ENCODE results near the gene GJD3. TPM values are rescaled to one million over a fixed set of nuclear protein-coding genes. Genes with fewer than 3 reads are reported as not detected.

Gene GJD3
- total RNA-seq, 1 experiment from 2014 or later: 0.71 TPM

- H3K27me3 Mint-ChIP-seq (ENCODE audit: unreplicated experiment): no peaks in the 10 kb centered on the region
- peak; percentile 76 for DNase-seq
- no peaks in the 10 kb centered on the region for H3K9me3 Mint-ChIP-seq (ENCODE audit: low read depth, unreplicated experiment)
- peak overlapping the region; percentile 89 for H3K4me3 Mint-ChIP-seq (ENCODE audit: low read depth, unreplicated experiment)
- H3K36me3 Mint-ChIP-seq (ENCODE audit: insufficient read depth, unreplicated experiment): peaks cover 85% of the 10 kb centered on the region
- peak overlapping the region; percentile 38 for H3K27ac Mint-ChIP-seq (ENCODE audit: unreplicated experiment)
- CTCF ChIA-PET: interaction anchor here (0.5 to 36.5 kb wide), 30 partner anchors 9 to 855 kb away, joined by 3 to 1520 read pairs (median 5); partner anchors contain the start of genes CDC6, GJD3, NR1D1 and RARA
- BruUV-seq (replicated peaks): no TSS peak
- intact Hi-C loops (cut with micrococcal nuclease; ENCODE audit: unreplicated experiment): loop anchor here (2.0 kb wide), 1 partner anchor 13 kb away; no protein-coding TSS in a partner anchor
- peak; percentile 18 for TF ChIP-seq CTCF (IDR thresholded peaks at IDR 0.05; ENCODE audit: unreplicated experiment)
- H3K4me1 Mint-ChIP-seq (ENCODE audit: low read depth, unreplicated experiment): peaks cover 25% of the 10 kb centered on the region
Measured at GRCh38 chr17:40315678-40316570, 48.6 kb downstream of the GJD3 start.

- no peak for DNase-seq
- H3K36me3 Mint-ChIP-seq (ENCODE audit: insufficient read depth, unreplicated experiment): peaks cover 82% of the 10 kb centered on the region
- H3K27ac Mint-ChIP-seq (ENCODE audit: unreplicated experiment): peak overlapping the region; percentile 38
- no TSS peak for BruUV-seq (replicated peaks)
- H3K9me3 Mint-ChIP-seq (ENCODE audit: low read depth, unreplicated experiment): no peaks in the 10 kb centered on the region
- H3K4me3 Mint-ChIP-seq (ENCODE audit: low read depth, unreplicated experiment): peak overlapping the region; percentile 31
- no peaks in the 10 kb centered on the region for H3K27me3 Mint-ChIP-seq (ENCODE audit: unreplicated experiment)
- TF ChIP-seq CTCF (IDR thresholded peaks at IDR 0.05; ENCODE audit: unreplicated experiment): no peak
- intact Hi-C loops (cut with micrococcal nuclease; ENCODE audit: unreplicated experiment): no loop called here
- CTCF ChIA-PET: interaction anchor here (0.5 to 36.5 kb wide), 24 partner anchors 9 to 854 kb away, joined by 3 to 1520 read pairs (median 4); partner anchors contain the start of genes GJD3, NR1D1, RARA and TOP2A
- peaks cover 18% of the 10 kb centered on the region for H3K4me1 Mint-ChIP-seq (ENCODE audit: low read depth, unreplicated experiment)
Measured at GRCh38 chr17:40315206-40315605, 49.3 kb downstream of the GJD3 start.

GRCh38 chr17:40314584-40314956, 50.0 kb downstream of the GJD3 start:
- H3K4me3 Mint-ChIP-seq (ENCODE audit: low read depth, unreplicated experiment): peak overlapping the region; percentile 31
- peak overlapping the region; percentile 38 for H3K27ac Mint-ChIP-seq (ENCODE audit: unreplicated experiment)
- peak; percentile 74 for TF ChIP-seq CTCF (IDR thresholded peaks at IDR 0.05; ENCODE audit: unreplicated experiment)
- peaks cover 75% of the 10 kb centered on the region for H3K36me3 Mint-ChIP-seq (ENCODE audit: insufficient read depth, unreplicated experiment)
- H3K4me1 Mint-ChIP-seq (ENCODE audit: low read depth, unreplicated experiment): peaks cover 12% of the 10 kb centered on the region
- peak; percentile 100 for DNase-seq
- BruUV-seq (replicated peaks): no TSS peak
- intact Hi-C loops (cut with micrococcal nuclease; ENCODE audit: unreplicated experiment): loop anchor here (1.0 kb wide), 1 partner anchor 31 kb away; no protein-coding TSS in a partner anchor
- CTCF ChIA-PET: interaction anchor here (0.6 to 36.5 kb wide), 23 partner anchors 9 to 693 kb away, joined by 3 to 1520 read pairs (median 5); partner anchors contain the start of genes GJD3, PSMD3, RARA and TOP2A
- no peaks in the 10 kb centered on the region for H3K27me3 Mint-ChIP-seq (ENCODE audit: unreplicated experiment)
- H3K9me3 Mint-ChIP-seq (ENCODE audit: low read depth, unreplicated experiment): no peaks in the 10 kb centered on the region

- intact Hi-C loops (cut with micrococcal nuclease; ENCODE audit: unreplicated experiment): loop anchor here (1.0 kb wide), 1 partner anchor 31 kb away; no protein-coding TSS in a partner anchor
- peaks cover 69% of the 10 kb centered on the region for H3K36me3 Mint-ChIP-seq (ENCODE audit: insufficient read depth, unreplicated experiment)
- no peak for DNase-seq
- peak overlapping the region; percentile 31 for H3K4me3 Mint-ChIP-seq (ENCODE audit: low read depth, unreplicated experiment)
- no peak for TF ChIP-seq CTCF (IDR thresholded peaks at IDR 0.05; ENCODE audit: unreplicated experiment)
- peaks cover 6% of the 10 kb centered on the region for H3K4me1 Mint-ChIP-seq (ENCODE audit: low read depth, unreplicated experiment)
- CTCF ChIA-PET: interaction anchor here (0.5 to 36.5 kb wide), 23 partner anchors 8 to 692 kb away, joined by 3 to 1520 read pairs (median 6); partner anchors contain the start of genes GJD3, PSMD3, RARA and TOP2A
- peak overlapping the region; percentile 38 for H3K27ac Mint-ChIP-seq (ENCODE audit: unreplicated experiment)
- H3K27me3 Mint-ChIP-seq (ENCODE audit: unreplicated experiment): no peaks in the 10 kb centered on the region
- no TSS peak for BruUV-seq (replicated peaks)
- no peaks in the 10 kb centered on the region for H3K9me3 Mint-ChIP-seq (ENCODE audit: low read depth, unreplicated experiment)
Measured at GRCh38 chr17:40313668-40314583, 50.6 kb downstream of the GJD3 start.

All from Calu3 (cell line).